GM23338 (cell line): ENCODE results near the gene PDE4D. TPM values are rescaled to one million over a fixed set of nuclear protein-coding genes. Genes with fewer than 3 reads are reported as not detected.

ENCODE experiments used
- CREB1 ChIP-seq: fragments of 250-450 bp; sonication (Bioruptor Pico); IDR thresholded peaks from 2 replicates; pipeline ENCODE4 v1.5.0; 2020; ENCODE audit warnings: low read depth, mild to moderate bottlenecking, moderate library complexity
- EZH2 ChIP-seq: fragments of 200-600 bp; sonication (generic); IDR thresholded peaks from one replicate; pipeline ENCODE4 v1.8.0; 2017; ENCODE audit warnings: antibody characterized with exemption, mild to moderate bottlenecking, low read depth; ENCODE audit not compliant: unreplicated experiment
- EZH2phosphoT487 ChIP-seq: fragments of 200-600 bp; sonication (generic); IDR thresholded peaks from one replicate; pipeline ENCODE4 v1.8.1; 2018; ENCODE audit warnings: antibody characterized with exemption; ENCODE audit not compliant: unreplicated experiment
- JUNB ChIP-seq: IDR thresholded peaks from one replicate; pipeline ENCODE4 v1.6.1; 2016; ENCODE audit warnings: antibody characterized with exemption; ENCODE audit not compliant: unreplicated experiment
- POLR2AphosphoS5 ChIP-seq: IDR thresholded peaks from 2 replicates; pipeline ENCODE4 v1.6.1; 2016; ENCODE audit warnings: antibody characterized with exemption, low read depth
- REST ChIP-seq: IDR thresholded peaks from one replicate; pipeline ENCODE4 v1.6.1; 2018; ENCODE audit warnings: antibody characterized with exemption; ENCODE audit not compliant: unreplicated experiment
- ZNF114 ChIP-seq: fragments of 250-450 bp; sonication (Bioruptor Pico); IDR thresholded peaks from 2 replicates; pipeline ENCODE4 v1.5.0; 2020; ENCODE audit warnings: mild to moderate bottlenecking, moderate library complexity
- ZNF331 ChIP-seq: fragments of 250-450 bp; sonication (Bioruptor Pico); IDR thresholded peaks from 2 replicates; pipeline ENCODE4 v1.5.0; 2020; ENCODE audit warnings: low read depth, mild to moderate bottlenecking, moderate library complexity
- polyA plus RNA-seq: library from polyadenylated mRNA; unstranded; fragments of >200 nt; fragmentation: Nextera tagmentation; extraction: Ambion mirVana; gene quantifications from 2 replicates; pipeline ENCODE4 v1.2.1, GENCODE V29; 2016
- total RNA-seq: library from RNA; depleted of rRNA; stranded (reverse); fragments of >200 nt; shearing (Covaris generic); gene quantifications from 2 replicates; pipeline ENCODE4 v1.2.3, GENCODE V29; 2014
- TF ChIP-seq, protein P1 (sequence below): fragments of 250-450 bp; sonication (Bioruptor Pico); IDR thresholded peaks from 2 replicates; pipeline ENCODE4 v1.5.0; 2020; ENCODE audit warnings: mild to moderate bottlenecking, moderate library complexity

Gene PDE4D
- total and polyA plus RNA-seq, 2 experiments from 2014 or later, result 2.1 to 4.7 TPM

- TF ChIP-seq, protein P1, sequence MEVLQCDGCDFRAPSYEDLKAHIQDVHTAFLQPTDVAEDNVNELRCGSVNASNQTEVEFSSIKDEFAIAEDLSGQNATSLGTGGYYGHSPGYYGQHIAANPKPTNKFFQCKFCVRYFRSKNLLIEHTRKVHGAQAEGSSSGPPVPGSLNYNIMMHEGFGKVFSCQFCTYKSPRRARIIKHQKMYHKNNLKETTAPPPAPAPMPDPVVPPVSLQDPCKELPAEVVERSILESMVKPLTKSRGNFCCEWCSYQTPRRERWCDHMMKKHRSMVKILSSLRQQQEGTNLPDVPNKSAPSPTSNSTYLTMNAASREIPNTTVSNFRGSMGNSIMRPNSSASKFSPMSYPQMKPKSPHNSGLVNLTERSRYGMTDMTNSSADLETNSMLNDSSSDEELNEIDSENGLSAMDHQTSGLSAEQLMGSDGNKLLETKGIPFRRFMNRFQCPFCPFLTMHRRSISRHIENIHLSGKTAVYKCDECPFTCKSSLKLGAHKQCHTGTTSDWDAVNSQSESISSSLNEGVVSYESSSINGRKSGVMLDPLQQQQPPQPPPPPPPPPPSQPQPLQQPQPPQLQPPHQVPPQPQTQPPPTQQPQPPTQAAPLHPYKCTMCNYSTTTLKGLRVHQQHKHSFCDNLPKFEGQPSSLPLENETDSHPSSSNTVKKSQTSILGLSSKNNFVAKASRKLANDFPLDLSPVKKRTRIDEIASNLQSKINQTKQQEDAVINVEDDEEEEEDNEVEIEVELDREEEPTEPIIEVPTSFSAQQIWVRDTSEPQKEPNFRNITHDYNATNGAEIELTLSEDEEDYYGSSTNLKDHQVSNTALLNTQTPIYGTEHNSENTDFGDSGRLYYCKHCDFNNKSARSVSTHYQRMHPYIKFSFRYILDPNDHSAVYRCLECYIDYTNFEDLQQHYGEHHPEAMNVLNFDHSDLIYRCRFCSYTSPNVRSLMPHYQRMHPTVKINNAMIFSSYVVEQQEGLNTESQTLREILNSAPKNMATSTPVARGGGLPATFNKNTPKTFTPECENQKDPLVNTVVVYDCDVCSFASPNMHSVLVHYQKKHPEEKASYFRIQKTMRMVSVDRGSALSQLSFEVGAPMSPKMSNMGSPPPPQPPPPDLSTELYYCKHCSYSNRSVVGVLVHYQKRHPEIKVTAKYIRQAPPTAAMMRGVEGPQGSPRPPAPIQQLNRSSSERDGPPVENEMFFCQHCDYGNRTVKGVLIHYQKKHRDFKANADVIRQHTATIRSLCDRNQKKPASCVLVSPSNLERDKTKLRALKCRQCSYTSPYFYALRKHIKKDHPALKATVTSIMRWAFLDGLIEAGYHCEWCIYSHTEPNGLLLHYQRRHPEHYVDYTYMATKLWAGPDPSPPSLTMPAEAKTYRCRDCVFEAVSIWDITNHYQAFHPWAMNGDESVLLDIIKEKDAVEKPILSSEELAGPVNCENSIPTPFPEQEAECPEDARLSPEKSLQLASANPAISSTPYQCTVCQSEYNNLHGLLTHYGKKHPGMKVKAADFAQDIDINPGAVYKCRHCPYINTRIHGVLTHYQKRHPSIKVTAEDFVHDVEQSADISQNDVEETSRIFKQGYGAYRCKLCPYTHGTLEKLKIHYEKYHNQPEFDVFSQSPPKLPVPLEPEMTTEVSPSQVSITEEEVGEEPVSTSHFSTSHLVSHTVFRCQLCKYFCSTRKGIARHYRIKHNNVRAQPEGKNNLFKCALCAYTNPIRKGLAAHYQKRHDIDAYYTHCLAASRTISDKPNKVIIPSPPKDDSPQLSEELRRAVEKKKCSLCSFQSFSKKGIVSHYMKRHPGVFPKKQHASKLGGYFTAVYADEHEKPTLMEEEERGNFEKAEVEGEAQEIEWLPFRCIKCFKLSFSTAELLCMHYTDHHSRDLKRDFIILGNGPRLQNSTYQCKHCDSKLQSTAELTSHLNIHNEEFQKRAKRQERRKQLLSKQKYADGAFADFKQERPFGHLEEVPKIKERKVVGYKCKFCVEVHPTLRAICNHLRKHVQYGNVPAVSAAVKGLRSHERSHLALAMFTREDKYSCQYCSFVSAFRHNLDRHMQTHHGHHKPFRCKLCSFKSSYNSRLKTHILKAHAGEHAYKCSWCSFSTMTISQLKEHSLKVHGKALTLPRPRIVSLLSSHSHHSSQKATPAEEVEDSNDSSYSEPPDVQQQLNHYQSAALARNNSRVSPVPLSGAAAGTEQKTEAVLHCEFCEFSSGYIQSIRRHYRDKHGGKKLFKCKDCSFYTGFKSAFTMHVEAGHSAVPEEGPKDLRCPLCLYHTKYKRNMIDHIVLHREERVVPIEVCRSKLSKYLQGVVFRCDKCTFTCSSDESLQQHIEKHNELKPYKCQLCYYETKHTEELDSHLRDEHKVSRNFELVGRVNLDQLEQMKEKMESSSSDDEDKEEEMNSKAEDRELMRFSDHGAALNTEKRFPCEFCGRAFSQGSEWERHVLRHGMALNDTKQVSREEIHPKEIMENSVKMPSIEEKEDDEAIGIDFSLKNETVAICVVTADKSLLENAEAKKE (CRISPR knock-in tag), result no peak
- no peak for TF ChIP-seq CREB1
- no peak for TF ChIP-seq ZNF114 (CRISPR knock-in tag)
- no peak for TF ChIP-seq ZNF331 (CRISPR knock-in tag)
- no peak for TF ChIP-seq JUNB
- TF ChIP-seq REST, result no peak
- no peak for TF ChIP-seq POLR2AphosphoS5
- TF ChIP-seq EZH2, result no peak
- TF ChIP-seq EZH2phosphoT487, result no peak
These were observed 535.3 kb downstream of the PDE4D start (continued) for GRCh38 chr5:59358005-59358861.
